ENCODE measurements around the gene MED13L. TPM values are rescaled to one million over a fixed set of nuclear protein-coding genes. Genes with fewer than 3 reads are reported as not detected.

MED13L gene
- total and polyA plus RNA-seq, 2 donors (not counting 1 experiment from before 2014, with no cell fraction given): 20.3 to 207 TPM

GRCh38 chr12:116196752-116197718, 80.5 kb downstream of the MED13L start:
- Histone ChIP-seq H3K27me3 (replicated peaks in 1 of 4; ENCODE audit: control extremely low read depth in 1 of 4, control insufficient read depth in 3 of 4, insufficient read depth in 4 of 4, low read length in 3 of 4) (no peaks in the 10 kb centered on the region), H2AFZ (ENCODE audit: insufficient read depth, low read depth, low read length, poor library complexity, severe bottlenecking) (no peak overlapping the region), H3K27ac (ENCODE audit: low read length in 2 of 2) (peak overlapping the region in 1 of 2 donors; percentile 76), H4K20me1 (ENCODE audit: control insufficient read depth, insufficient read depth, low read length, poor library complexity, severe bottlenecking) (peaks cover 18% of the 10 kb centered on the region), H3K9me3 (ENCODE audit: control extremely low read depth in 1 of 3, control insufficient read depth in 2 of 3, insufficient read depth in 1 of 3, low read length in 2 of 3) (no peaks in the 10 kb centered on the region), H3K4me3 (ENCODE audit: control extremely low read depth in 1 of 5, extremely low read depth in 1 of 5, insufficient read depth in 1 of 5, low read depth in 2 of 5, low read length in 4 of 5) (no peak overlapping the region), H3K79me2 (ENCODE audit: control insufficient read depth, insufficient read depth, low read length) (peaks cover 71% of the 10 kb centered on the region), H3K9ac (ENCODE audit: low read length) (peak overlapping the region; percentile 10), H3K4me2 (replicated peaks; ENCODE audit: low read depth, low read length, poor library complexity, severe bottlenecking) (peak overlapping the region; percentile 66), H3K4me1 (ENCODE audit: control insufficient read depth in 2 of 2, insufficient read depth in 2 of 2, low read length in 2 of 2) (peaks cover 28 to 45% of the 10 kb centered on the region in 2 donors), H3K36me3 (replicated peaks in 1 of 2; ENCODE audit: control extremely low read depth in 1 of 2, control insufficient read depth in 1 of 2, extremely low read depth in 1 of 2, insufficient read depth in 2 of 2, low read length in 1 of 2) (no peaks in the 10 kb centered on the region)
- Mint-ChIP-seq H3K27ac (peak overlapping the region; percentile 5), H3K4me3 (peak overlapping the region; percentile 6), H3K9me3 (ENCODE audit: insufficient read depth) (no peaks in the 10 kb centered on the region), H3K27me3 (no peaks in the 10 kb centered on the region), H3K4me1 (peaks cover 74% of the 10 kb centered on the region)
- intact Hi-C loops (cut with micrococcal nuclease): loop anchor here (5.0 kb wide), 3 partner anchors 35 to 130 kb away; no protein-coding TSS in a partner anchor
- ATAC-seq (ENCODE audit: low read depth) (no peak), DNase-seq (no peak)
- ChIA-PET CTCF (interaction anchor here (1.0 to 1.6 kb wide), 4 partner anchors 9 to 362 kb away, joined by 3 to 9 read pairs (median 4); partner anchors contain the start of gene MAP1LC3B2), POLR2A (no interaction called here)
- WGBS (ENCODE audit: insufficient coverage): 80% methylated on average over 13 of the region's 14 CpGs
- no peak for TF ChIP-seq CTCF (IDR thresholded peaks at IDR 0.05)
- no peak for TF ChIP-seq EZH2 (IDR thresholded peaks at IDR 0.05; ENCODE audit: borderline replicate concordance, insufficient read depth, low read depth, low read length, poor library complexity, severe bottlenecking)

All from B cell (primary cell).